ENCODE results near the gene AK1.

GRCh38 chr9:127828262-127829031, 49.0 kb downstream of the AK1 start:
- TF ChIP-seq POLR2AphosphoS5 (IDR thresholded peaks at IDR 0.05) (peak; percentile 68 to 81 (median 70)), CTCF (IDR thresholded peaks at IDR 0.05) (no peak), POLR2A (IDR thresholded peaks at IDR 0.05) (peak; percentile 57), EP300 (IDR thresholded peaks at IDR 0.05; ENCODE audit: low read depth) (no peak)
